Retina (tissue), 1 donor: ENCODE measurements around the gene FBXO4.

Source experiments
- DNase-seq: peaks from one replicate; pipeline ENCODE4 v3.0.0-alpha.2; 2016

The FBXO4 gene

GRCh38 chr5:41983284-41983683 is 58.2 kb downstream of the FBXO4 start:
- no peak for DNase-seq

- DNase-seq: no peak
These were observed 61.0 kb downstream of the FBXO4 start for GRCh38 chr5:41985945-41986695.
